ENCODE data around the gene KRTAP5-4. TPM values are rescaled to one million over a fixed set of nuclear protein-coding genes. Genes with fewer than 3 reads are reported as not detected.

KRTAP5-4 gene
- total and polyA plus RNA-seq, 10 donors: not detected

DNA sequence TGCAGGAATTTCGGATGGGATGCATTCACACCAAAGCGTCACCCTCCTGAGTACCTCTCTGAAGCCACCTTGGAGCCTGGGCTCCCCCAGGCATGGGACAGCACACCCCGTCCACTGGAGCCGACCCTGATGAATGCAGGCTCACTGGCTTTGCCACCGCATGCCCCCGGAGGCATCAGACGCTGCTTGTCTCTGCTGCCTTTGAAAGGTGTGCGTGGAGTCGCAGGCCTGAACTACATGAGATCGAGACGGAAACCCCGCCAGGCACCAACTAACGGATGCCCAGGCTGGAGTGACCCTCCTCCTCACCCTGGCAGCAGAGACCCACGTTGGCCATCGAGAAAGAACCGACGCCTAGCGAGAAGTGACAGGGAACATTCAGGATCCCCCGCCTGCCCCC is 30.1 kb upstream of the KRTAP5-4 start:
- no peaks in the 10 kb centered on the region for H3K36me3 ChIP-seq
- TF ChIP-seq, protein P1, sequence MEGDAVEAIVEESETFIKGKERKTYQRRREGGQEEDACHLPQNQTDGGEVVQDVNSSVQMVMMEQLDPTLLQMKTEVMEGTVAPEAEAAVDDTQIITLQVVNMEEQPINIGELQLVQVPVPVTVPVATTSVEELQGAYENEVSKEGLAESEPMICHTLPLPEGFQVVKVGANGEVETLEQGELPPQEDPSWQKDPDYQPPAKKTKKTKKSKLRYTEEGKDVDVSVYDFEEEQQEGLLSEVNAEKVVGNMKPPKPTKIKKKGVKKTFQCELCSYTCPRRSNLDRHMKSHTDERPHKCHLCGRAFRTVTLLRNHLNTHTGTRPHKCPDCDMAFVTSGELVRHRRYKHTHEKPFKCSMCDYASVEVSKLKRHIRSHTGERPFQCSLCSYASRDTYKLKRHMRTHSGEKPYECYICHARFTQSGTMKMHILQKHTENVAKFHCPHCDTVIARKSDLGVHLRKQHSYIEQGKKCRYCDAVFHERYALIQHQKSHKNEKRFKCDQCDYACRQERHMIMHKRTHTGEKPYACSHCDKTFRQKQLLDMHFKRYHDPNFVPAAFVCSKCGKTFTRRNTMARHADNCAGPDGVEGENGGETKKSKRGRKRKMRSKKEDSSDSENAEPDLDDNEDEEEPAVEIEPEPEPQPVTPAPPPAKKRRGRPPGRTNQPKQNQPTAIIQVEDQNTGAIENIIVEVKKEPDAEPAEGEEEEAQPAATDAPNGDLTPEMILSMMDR (IDR thresholded peaks at IDR 0.05 in 8 of 11, conservative IDR thresholded peaks at IDR 0.05 in 3 of 11): no peak
- no peak for TF ChIP-seq POLR2A (IDR thresholded peaks at IDR 0.05)
- no peak for TF ChIP-seq POLR2AphosphoS5 (IDR thresholded peaks at IDR 0.05)
- peaks cover 5 to 34% (median 23%) of the 10 kb centered on the region in 6 donors for H3K4me1 ChIP-seq
- H3K4me3 ChIP-seq: no peak overlapping the region
- DNase-seq: peak; percentile 73
- 77 to 87% (median 84%) methylated on average over 15 to 19 of the region's 19 CpGs for WGBS, 5 donors
- intact Hi-C loops (cut with DNase I; ENCODE audit: low total_unique reads): loop anchor here (5.0 to 10.0 kb wide), 3 partner anchors 40 to 503 kb away; partner anchors contain the start of gene SYT8
- H3K27ac ChIP-seq: no peak overlapping the region
- H3K27me3 ChIP-seq (replicated peaks in 1 of 7): peaks cover 0 to 43% (median 4%) of the 10 kb centered on the region in 7 donors
- no peaks in the 10 kb centered on the region for H3K9me3 ChIP-seq

DNA sequence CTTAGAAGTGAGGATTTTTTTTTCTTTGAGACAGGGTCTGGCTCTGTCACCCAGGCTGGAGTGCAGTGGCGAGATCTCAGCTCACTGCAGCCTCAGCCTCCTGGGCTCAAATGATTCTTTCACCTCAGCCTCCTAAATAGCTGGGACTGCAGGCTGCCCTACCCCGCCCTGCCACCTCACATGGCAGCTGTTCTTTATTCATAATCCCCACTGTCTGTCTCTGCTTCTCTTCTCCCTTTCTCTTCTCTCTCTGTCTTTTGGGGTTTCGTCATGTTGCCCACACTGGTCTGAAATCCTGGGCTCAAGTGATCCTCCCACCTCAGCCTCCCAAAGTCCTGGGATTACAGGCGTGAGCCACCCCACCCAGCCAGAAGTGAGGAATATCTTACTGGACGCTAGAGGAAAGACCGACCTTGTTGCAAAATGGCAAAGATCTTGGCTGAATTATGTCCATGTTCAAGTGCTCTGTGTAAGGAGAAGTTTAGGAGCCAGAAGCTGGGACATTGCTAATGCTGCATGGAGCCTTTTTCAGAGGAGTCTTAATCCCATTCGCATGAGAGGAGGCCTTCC is 29.6 kb upstream of the KRTAP5-4 start:
- intact Hi-C loops (cut with DNase I; ENCODE audit: low total_unique reads): loop anchor here (5.0 to 10.0 kb wide), 3 partner anchors 41 to 503 kb away; partner anchors contain the start of gene SYT8
- peak; percentile 29 for DNase-seq
- no peak overlapping the region for H3K27ac ChIP-seq
- 85 to 89% (median 86%) methylated on average over 7 of the region's 7 CpGs for whole genome bisulfite sequencing, 5 donors
- TF ChIP-seq POLR2A (IDR thresholded peaks at IDR 0.05) (no peak), POLR2AphosphoS5 (IDR thresholded peaks at IDR 0.05) (no peak)
- TF ChIP-seq, protein P1 (IDR thresholded peaks at IDR 0.05 in 8 of 11, conservative IDR thresholded peaks at IDR 0.05 in 3 of 11): no peak
- H3K9me3 ChIP-seq: no peaks in the 10 kb centered on the region
- H3K36me3 ChIP-seq: no peaks in the 10 kb centered on the region
- peaks cover 5 to 34% (median 23%) of the 10 kb centered on the region in 6 donors for H3K4me1 ChIP-seq
- no peak overlapping the region for H3K4me3 ChIP-seq
- H3K27me3 ChIP-seq (replicated peaks in 1 of 7): peaks cover 0 to 43% (median 4%) of the 10 kb centered on the region in 7 donors

DNA sequence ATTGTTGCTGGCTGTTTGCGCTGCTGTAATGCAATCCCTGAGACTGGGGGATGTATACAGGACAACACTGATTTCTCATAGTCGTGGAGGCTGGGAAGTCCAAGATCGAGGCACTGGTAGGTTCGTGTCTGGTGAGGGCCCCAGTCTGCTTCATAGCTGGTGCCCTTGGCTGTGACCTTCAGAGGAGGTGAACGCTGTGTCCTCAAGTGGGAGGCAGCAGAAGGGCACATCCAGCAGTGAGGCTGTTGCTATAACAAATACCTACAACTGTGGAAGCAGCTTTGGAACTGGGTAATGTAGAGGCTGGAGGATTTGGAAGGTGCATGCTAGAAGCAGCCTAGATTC is 29.0 kb upstream of the KRTAP5-4 start:
- intact Hi-C loops (cut with DNase I; ENCODE audit: low total_unique reads): loop anchor here (5.0 to 10.0 kb wide), 3 partner anchors 41 to 504 kb away; partner anchors contain the start of gene SYT8
- peak; percentile 35 for DNase-seq
- peaks cover 5 to 34% (median 23%) of the 10 kb centered on the region in 6 donors for H3K4me1 ChIP-seq
- no peak overlapping the region for H3K27ac ChIP-seq
- TF ChIP-seq POLR2A (IDR thresholded peaks at IDR 0.05) (no peak), POLR2AphosphoS5 (IDR thresholded peaks at IDR 0.05) (no peak)
- TF ChIP-seq, protein P1 (IDR thresholded peaks at IDR 0.05 in 8 of 11, conservative IDR thresholded peaks at IDR 0.05 in 3 of 11): no peak
- no peak overlapping the region for H3K4me3 ChIP-seq
- no peaks in the 10 kb centered on the region for H3K9me3 ChIP-seq
- H3K27me3 ChIP-seq (replicated peaks in 1 of 7): peaks cover 0 to 39% (median 4%) of the 10 kb centered on the region in 7 donors
- 54 to 79% (median 74%) methylated on average over 5 of the region's 5 CpGs for WGBS, 5 donors
- no peaks in the 10 kb centered on the region for H3K36me3 ChIP-seq

DNA sequence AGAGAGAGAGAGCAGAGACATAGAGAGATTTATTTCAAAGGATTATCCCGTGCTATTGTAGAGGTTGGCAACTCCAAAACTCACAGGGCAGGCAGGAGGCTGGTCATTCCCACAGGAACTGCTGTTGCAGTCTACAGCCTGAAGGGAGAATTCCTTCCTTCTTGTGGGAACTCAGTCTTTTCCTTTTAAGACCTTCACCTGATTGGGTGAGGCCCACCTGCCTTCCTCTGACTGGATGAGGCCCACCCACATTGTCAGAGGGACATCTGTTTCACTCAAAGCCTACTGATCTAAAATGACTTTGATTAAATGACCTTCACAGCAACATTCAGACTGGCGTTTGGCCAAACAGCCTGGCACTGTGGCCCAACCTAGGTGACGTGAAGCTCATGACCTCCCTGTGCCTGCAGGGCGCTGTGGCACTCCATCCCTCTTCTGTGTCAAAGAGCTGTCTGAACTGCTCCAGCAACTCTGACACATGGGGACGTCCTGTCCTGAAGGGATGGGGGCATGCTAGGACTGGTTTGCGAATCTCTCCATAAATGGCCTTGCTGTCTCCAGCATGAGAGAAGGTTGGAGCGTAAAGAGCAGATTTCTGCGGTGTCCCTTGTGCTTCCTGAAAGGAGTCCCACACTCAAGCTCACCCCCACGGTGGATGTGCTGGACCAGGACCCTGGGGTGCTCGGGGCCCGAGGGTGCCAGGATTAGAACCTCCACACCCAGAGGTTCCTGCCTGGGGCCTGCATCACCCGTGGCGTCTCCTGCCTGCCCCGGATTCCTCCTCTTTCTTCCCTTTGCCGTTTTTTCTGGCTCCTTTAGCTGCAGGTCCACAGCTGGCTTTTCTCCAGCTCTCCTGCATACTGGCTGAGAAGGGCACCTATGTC is 28.3 kb upstream of the KRTAP5-4 start:
- TF ChIP-seq, protein P1 (IDR thresholded peaks at IDR 0.05 in 8 of 11, conservative IDR thresholded peaks at IDR 0.05 in 3 of 11): no peak
- TF ChIP-seq POLR2AphosphoS5 (IDR thresholded peaks at IDR 0.05): no peak
- no peak for TF ChIP-seq POLR2A (IDR thresholded peaks at IDR 0.05)
- Histone ChIP-seq H3K27ac (no peak overlapping the region), H3K36me3 (no peaks in the 10 kb centered on the region), H3K4me1 (peaks cover 5 to 31% (median 23%) of the 10 kb centered on the region in 6 donors), H3K4me3 (no peak overlapping the region), H3K9me3 (no peaks in the 10 kb centered on the region), H3K27me3 (replicated peaks in 1 of 7) (peaks cover 0 to 37% (median 4%) of the 10 kb centered on the region in 7 donors)
- DNase-seq: peak; percentile 59
- WGBS, 5 donors: 79 to 89% (median 82%) methylated on average over 13 to 15 of the region's 15 CpGs
- intact Hi-C loops (cut with DNase I; ENCODE audit: low total_unique reads): loop anchor here (5.0 to 10.0 kb wide), 3 partner anchors 42 to 505 kb away; partner anchors contain the start of gene SYT8

All from spleen (tissue), 11 donors.